Endothelial cell (in vitro differentiated cells): ENCODE results near the gene SAMD5. TPM values are rescaled to one million over a fixed set of nuclear protein-coding genes. Genes with fewer than 3 reads are reported as not detected.

Source experiments
- DNase-seq: peaks from one replicate; pipeline ENCODE4 v3.0.0; 2021; ENCODE audit warnings: low spot score
- H3K27ac Mint-ChIP-seq: one replicate; pipeline ENCODE4 v1.8.0; 2021; ENCODE audit warnings: mixed read lengths, inconsistent platforms; ENCODE audit not compliant: unreplicated experiment
- H3K27me3 Mint-ChIP-seq: one replicate; pipeline ENCODE4 v1.8.0; 2021; ENCODE audit warnings: mild to moderate bottlenecking, moderate library complexity, mixed read lengths, inconsistent platforms; ENCODE audit not compliant: unreplicated experiment
- H3K36me3 Mint-ChIP-seq: one replicate; pipeline ENCODE4 v1.8.0; 2021; ENCODE audit warnings: mild to moderate bottlenecking, low read depth, mixed read lengths, inconsistent platforms; ENCODE audit not compliant: unreplicated experiment
- H3K4me1 Mint-ChIP-seq: one replicate; pipeline ENCODE4 v1.8.0; 2021; ENCODE audit warnings: mild to moderate bottlenecking, mixed read lengths, inconsistent platforms; ENCODE audit not compliant: unreplicated experiment
- H3K4me3 Mint-ChIP-seq: one replicate; pipeline ENCODE4 v1.8.0; 2021; ENCODE audit warnings: mild to moderate bottlenecking, mixed read lengths, inconsistent platforms; ENCODE audit not compliant: unreplicated experiment
- H3K9me3 Mint-ChIP-seq: one replicate; pipeline ENCODE4 v1.8.0; 2021; ENCODE audit warnings: mixed read lengths, inconsistent platforms; ENCODE audit not compliant: unreplicated experiment
- total RNA-seq: library from RNA; stranded (reverse); fragmentation: NEBNext Ultra II Directional; extraction: Animal tissue kit (Norgen Biotek cat#: 25700); gene quantifications from one replicate; pipeline ENCODE4 v1.2.1, GENCODE V29; 2021; ENCODE audit not compliant: unreplicated experiment
- TF ChIP-seq, protein P1 (sequence below): fragments of 200-600 bp; sonication (generic); IDR thresholded peaks from one replicate; pipeline ENCODE4 v1.5.0; 2021; ENCODE audit warnings: antibody characterized with exemption; ENCODE audit not compliant: unreplicated experiment

The SAMD5 gene
- total RNA-seq, 1 donor from 2014 or later, result 4.7 TPM

DNA sequence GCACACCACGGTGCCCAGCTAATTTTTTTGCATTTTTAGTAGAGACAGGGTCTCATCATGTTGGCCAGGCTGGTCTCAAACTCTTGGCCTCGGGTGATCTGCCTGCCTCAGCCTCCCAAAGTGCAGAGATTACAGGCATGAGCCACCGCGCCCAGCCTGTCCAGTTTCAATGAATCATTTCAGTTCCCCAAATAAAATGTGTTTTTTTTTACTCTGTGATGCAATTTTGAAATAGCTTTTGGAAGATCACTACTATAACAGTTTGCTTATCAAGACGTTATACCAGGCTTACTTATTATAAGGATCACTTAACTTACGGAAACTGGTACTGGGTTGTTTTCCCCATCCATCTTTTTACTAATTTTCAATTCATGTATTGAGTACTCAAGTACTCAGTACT, 80.0 kb downstream of the SAMD5 start:
- TF ChIP-seq, protein P1, sequence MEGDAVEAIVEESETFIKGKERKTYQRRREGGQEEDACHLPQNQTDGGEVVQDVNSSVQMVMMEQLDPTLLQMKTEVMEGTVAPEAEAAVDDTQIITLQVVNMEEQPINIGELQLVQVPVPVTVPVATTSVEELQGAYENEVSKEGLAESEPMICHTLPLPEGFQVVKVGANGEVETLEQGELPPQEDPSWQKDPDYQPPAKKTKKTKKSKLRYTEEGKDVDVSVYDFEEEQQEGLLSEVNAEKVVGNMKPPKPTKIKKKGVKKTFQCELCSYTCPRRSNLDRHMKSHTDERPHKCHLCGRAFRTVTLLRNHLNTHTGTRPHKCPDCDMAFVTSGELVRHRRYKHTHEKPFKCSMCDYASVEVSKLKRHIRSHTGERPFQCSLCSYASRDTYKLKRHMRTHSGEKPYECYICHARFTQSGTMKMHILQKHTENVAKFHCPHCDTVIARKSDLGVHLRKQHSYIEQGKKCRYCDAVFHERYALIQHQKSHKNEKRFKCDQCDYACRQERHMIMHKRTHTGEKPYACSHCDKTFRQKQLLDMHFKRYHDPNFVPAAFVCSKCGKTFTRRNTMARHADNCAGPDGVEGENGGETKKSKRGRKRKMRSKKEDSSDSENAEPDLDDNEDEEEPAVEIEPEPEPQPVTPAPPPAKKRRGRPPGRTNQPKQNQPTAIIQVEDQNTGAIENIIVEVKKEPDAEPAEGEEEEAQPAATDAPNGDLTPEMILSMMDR, result no peak
- H3K9me3 Mint-ChIP-seq, result no peaks in the 10 kb centered on the region
- no peak overlapping the region for H3K4me3 Mint-ChIP-seq
- no peak for DNase-seq
- no peak overlapping the region for H3K27ac Mint-ChIP-seq
- no peaks in the 10 kb centered on the region for H3K4me1 Mint-ChIP-seq
- no peaks in the 10 kb centered on the region for H3K36me3 Mint-ChIP-seq
- H3K27me3 Mint-ChIP-seq, result no peaks in the 10 kb centered on the region

DNA sequence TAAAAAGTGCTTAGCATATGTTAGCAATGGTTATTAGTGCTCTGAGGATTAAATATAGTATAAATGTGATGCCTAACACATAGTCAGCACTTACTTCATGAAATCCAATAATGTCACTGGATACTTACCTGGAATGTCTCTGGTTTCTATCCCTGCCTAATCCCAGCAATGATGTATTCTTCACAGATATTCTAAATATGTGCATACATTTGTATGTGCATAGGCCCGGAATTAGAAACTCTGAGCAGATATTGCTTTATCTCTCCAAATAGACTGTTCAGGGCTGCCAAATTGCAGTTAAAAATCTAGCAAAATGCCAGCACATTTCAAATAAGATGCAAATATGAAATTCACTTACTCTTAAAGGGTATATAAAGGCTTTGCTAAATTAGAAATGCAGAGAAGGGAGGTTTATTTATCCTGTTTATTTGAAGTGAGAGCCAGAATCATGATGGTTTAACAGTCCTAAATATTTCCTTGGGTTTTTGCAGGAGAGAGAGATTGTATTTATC, 81.3 kb downstream of the SAMD5 start:
- no peaks in the 10 kb centered on the region for H3K9me3 Mint-ChIP-seq
- no peaks in the 10 kb centered on the region for H3K27me3 Mint-ChIP-seq
- H3K4me1 Mint-ChIP-seq, result no peaks in the 10 kb centered on the region
- H3K4me3 Mint-ChIP-seq, result no peak overlapping the region
- TF ChIP-seq, protein P1, result no peak
- no peaks in the 10 kb centered on the region for H3K36me3 Mint-ChIP-seq
- no peak overlapping the region for H3K27ac Mint-ChIP-seq
- no peak for DNase-seq

DNA sequence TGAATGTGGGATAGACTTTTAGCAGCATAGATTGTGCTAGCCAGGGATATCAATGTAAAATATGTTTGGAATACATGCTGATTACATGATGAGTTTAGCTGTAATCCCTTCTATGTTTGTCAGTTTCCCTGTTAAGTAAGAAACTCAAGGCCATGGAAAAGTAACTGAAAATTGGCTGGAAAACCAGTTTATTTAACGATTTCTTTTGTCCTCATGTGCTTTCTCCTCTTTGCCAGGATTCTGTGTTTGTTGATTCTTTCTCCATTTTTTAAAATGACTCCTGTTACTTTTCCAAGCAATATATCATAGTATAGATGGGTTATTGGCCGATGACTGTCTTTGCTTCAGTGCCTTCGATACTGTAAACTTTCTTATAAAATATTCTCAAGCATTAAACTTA, 87.5 kb downstream of the SAMD5 start:
- H3K36me3 Mint-ChIP-seq, result no peaks in the 10 kb centered on the region
- H3K9me3 Mint-ChIP-seq, result no peaks in the 10 kb centered on the region
- H3K27ac Mint-ChIP-seq, result no peak overlapping the region
- TF ChIP-seq, protein P1, result no peak
- H3K4me1 Mint-ChIP-seq, result no peaks in the 10 kb centered on the region
- H3K27me3 Mint-ChIP-seq, result no peaks in the 10 kb centered on the region
- no peak for DNase-seq
- no peak overlapping the region for H3K4me3 Mint-ChIP-seq

DNA sequence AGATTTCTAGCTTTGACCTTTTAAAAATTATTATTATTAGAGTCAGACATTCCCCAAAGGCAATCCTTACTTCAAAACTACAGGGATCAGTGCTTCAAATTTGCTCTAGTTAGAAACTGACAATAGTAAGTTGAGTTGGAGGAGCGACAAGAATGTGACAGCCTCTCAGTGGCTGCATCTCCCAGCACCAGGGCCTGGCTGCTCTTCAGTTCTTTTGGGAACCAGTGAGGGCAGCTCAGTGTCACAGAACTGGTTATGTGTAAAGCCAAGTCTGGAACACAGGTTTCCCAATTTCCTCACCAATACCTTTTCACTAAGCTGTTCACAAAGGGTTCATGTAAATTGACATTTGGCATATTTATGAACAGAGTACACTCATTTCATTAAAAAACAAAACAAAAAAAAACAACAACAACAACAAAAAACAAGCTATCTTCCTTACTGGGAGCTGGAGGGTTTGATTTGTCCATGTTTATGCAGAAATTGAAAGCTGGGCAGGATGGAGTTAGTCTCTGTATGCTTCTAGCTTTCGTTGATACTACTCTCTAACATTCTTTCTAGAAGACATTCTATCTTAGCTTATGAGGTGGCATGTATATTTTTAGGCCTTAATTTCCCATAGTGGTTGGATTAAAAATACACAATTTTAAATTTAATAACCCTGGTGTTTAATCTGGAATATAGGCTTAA, 95.0 kb downstream of the SAMD5 start:
- Mint-ChIP-seq H3K4me1 (no peaks in the 10 kb centered on the region), H3K4me3 (no peak overlapping the region), H3K27ac (no peak overlapping the region), H3K9me3 (no peaks in the 10 kb centered on the region), H3K36me3 (no peaks in the 10 kb centered on the region), H3K27me3 (no peaks in the 10 kb centered on the region)
- no peak for DNase-seq
- TF ChIP-seq, protein P1, result no peak

DNA sequence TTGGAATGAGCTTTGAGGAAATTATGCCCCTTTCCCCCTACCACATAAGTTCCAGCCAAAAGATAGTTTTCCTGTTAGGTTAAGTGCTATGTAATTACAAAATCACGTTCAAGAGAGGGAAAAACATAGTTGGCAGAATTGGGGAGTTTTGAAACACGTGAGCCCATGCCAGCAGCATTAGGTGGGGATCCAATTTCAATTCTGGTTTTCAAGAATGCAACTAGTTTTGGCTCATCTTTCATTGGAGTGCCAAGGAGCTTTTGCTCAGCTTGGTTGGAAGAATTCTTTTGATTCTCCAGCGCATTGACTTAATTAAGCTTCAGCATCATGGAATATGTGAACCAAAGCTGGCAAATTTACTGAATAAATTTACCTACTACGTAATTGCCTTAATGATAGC, 95.9 kb downstream of the SAMD5 start:
- H3K9me3 Mint-ChIP-seq, result no peaks in the 10 kb centered on the region
- no peaks in the 10 kb centered on the region for H3K4me1 Mint-ChIP-seq
- DNase-seq, result no peak
- no peak overlapping the region for H3K4me3 Mint-ChIP-seq
- no peaks in the 10 kb centered on the region for H3K27me3 Mint-ChIP-seq
- TF ChIP-seq, protein P1, result no peak
- H3K27ac Mint-ChIP-seq, result no peak overlapping the region
- H3K36me3 Mint-ChIP-seq, result no peaks in the 10 kb centered on the region
